Measurements from ENCODE around the gene ARSH. TPM values are rescaled to one million over a fixed set of nuclear protein-coding genes. Genes with fewer than 3 reads are reported as not detected.

Gene ARSH
- total and polyA plus RNA-seq, 9 of the 15 experiments (the other 6 are each of a cell fraction or from before 2014, with no cell fraction given) = not detected

DNA sequence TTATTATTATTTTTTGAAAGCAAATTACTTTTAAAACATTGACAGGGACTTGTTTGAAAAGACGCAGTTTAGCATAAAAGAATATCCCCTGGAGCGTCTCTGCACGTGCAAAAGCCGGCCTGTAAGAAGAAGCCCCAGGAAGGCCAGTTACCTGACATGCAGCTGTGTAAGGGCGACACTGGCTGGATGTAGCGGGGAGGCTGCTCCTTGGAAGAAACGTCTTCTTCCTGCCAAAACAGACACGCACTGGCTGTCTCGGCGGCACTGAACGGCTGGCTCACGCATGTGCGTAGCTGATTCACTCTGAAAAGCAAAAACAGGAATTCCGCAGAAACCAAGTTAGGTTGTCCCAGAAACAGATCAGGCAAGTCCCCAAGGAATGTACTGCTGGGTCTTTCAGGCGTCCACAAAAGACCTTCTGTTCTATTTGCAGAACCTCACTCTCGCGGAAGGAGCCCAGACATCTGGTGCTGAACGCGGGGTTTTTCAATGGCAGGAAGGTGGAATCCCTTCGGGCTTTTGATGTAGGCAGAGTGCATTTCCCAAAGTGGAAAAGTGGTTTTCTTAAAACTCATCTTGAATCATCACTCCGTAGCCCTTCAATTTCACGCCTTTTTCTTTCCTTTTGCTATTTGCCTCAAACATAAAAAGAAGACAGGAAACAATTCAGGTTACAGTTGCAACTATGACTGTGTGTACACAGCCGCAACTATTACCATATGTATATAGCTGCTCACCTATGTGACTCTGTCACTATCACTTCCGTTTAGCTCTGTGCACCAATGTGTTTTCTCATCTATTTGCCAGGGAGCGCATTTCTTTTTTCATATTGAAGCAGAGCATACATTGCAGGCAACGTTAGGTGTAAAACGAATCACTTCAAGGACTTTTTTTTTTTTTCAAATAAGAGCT, 38.1 kb upstream of the ARSH start:
- ChIA-PET POLR2A (no interaction called here), CTCF (ENCODE audit: low intra/inter-chr PET ratio) (no interaction called here)
- ATAC-seq (peak; percentile 87), DNase-seq (ENCODE audit: extremely low read depth in 1 of 4, low spot score in 3 of 4) (peak in 1 of 4 experiments; percentile 33), FAIRE-seq (no peak)
- no TSS peak for BruUV-seq (replicated peaks)
- in situ Hi-C loops (cut with MboI) = no loop called here
- no peak overlapping the region; a peak in 1 of 4 replicates for H3K9ac ChIP-seq (ENCODE audit: insufficient read depth in 1 of 2, low read depth in 2 of 2, low read length in 2 of 2)
- peak overlapping the region; percentile 72 for H2AFZ ChIP-seq (ENCODE audit: low read depth, low read length)
- no peaks in the 10 kb centered on the region for H3K9me3 ChIP-seq (replicated peaks; ENCODE audit: control insufficient read depth, insufficient read depth, low read depth, low read length)
- no peaks in the 10 kb centered on the region for H4K20me1 ChIP-seq (replicated peaks; ENCODE audit: control insufficient read depth, insufficient read depth, low read length)
- WGBS (ENCODE audit: insufficient coverage, low coverage, missing lambda C conversion rate) = 12% methylated on average over 26 of the region's 27 CpGs
- intact Hi-C loops (cut with micrococcal nuclease) = loop anchor here (5.0 kb wide), 1 partner anchor 96 kb away; no protein-coding TSS in a partner anchor
- no peaks in the 10 kb centered on the region for H3K9me1 ChIP-seq (ENCODE audit: control insufficient read depth, insufficient read depth, low read length)
- no peaks in the 10 kb centered on the region; a peak in 1 of 5 replicates for H3K4me1 ChIP-seq (replicated peaks in 1 of 2; ENCODE audit: control insufficient read depth in 2 of 2, insufficient read depth in 2 of 2, low read length in 2 of 2)
- H3K27ac ChIP-seq (ENCODE audit: extremely low read depth, low read depth, low read length) = no peak overlapping the region
- peaks cover 6 to 23% of the 10 kb centered on the region in 2 experiments; a peak in 3 of 5 replicates for H3K27me3 ChIP-seq (ENCODE audit: control insufficient read depth in 2 of 2, insufficient read depth in 2 of 2, low read length in 2 of 2)
- no peaks in the 10 kb centered on the region for H3K36me3 ChIP-seq (ENCODE audit: control insufficient read depth, insufficient read depth, low read length)
- H3K4me2 ChIP-seq (ENCODE audit: insufficient read depth, low read length) = peak overlapping the region; percentile 64
- no peak overlapping the region for H3K4me3 ChIP-seq
- H3K79me2 ChIP-seq (ENCODE audit: control insufficient read depth, insufficient read depth, low read length) = no peaks in the 10 kb centered on the region
- TF ChIP-seq ETV6 (IDR thresholded peaks at IDR 0.05; ENCODE audit: borderline replicate concordance in 1 of 2, low read depth in 2 of 2, low read length in 1 of 2) (no peak), ETV6 (CRISPR knock-in tag; IDR thresholded peaks at IDR 0.05; ENCODE audit: borderline replicate concordance) (no peak), CCAR2 (IDR thresholded peaks at IDR 0.05; ENCODE audit: low read depth, low read length) (no peak), NCOA4 (IDR thresholded peaks at IDR 0.05; ENCODE audit: partially characterized antibody) (no peak), ZNF175 (CRISPR knock-in tag; IDR thresholded peaks at IDR 0.05; ENCODE audit: low read depth) (no peak), TFAM (CRISPR knock-in tag; conservative IDR thresholded peaks at IDR 0.05) (no peak), SIN3A (IDR thresholded peaks at IDR 0.05; ENCODE audit: borderline replicate concordance in 2 of 2, control insufficient read depth in 1 of 2, low read depth in 2 of 2, low read length in 2 of 2) (no peak), JUN (IDR thresholded peaks at IDR 0.05; ENCODE audit: borderline replicate concordance, low read depth, low read length) (no peak), JUN (CRISPR knock-in tag; IDR thresholded peaks at IDR 0.05; ENCODE audit: borderline replicate concordance) (no peak), PRPF4 (IDR thresholded peaks at IDR 0.05; ENCODE audit: insufficient read depth, low read depth, low read length, poor library complexity, severe bottlenecking) (no peak), KAT8 (IDR thresholded peaks at IDR 0.05; ENCODE audit: low read depth) (no peak)
- TF ChIP-seq, protein P1, sequence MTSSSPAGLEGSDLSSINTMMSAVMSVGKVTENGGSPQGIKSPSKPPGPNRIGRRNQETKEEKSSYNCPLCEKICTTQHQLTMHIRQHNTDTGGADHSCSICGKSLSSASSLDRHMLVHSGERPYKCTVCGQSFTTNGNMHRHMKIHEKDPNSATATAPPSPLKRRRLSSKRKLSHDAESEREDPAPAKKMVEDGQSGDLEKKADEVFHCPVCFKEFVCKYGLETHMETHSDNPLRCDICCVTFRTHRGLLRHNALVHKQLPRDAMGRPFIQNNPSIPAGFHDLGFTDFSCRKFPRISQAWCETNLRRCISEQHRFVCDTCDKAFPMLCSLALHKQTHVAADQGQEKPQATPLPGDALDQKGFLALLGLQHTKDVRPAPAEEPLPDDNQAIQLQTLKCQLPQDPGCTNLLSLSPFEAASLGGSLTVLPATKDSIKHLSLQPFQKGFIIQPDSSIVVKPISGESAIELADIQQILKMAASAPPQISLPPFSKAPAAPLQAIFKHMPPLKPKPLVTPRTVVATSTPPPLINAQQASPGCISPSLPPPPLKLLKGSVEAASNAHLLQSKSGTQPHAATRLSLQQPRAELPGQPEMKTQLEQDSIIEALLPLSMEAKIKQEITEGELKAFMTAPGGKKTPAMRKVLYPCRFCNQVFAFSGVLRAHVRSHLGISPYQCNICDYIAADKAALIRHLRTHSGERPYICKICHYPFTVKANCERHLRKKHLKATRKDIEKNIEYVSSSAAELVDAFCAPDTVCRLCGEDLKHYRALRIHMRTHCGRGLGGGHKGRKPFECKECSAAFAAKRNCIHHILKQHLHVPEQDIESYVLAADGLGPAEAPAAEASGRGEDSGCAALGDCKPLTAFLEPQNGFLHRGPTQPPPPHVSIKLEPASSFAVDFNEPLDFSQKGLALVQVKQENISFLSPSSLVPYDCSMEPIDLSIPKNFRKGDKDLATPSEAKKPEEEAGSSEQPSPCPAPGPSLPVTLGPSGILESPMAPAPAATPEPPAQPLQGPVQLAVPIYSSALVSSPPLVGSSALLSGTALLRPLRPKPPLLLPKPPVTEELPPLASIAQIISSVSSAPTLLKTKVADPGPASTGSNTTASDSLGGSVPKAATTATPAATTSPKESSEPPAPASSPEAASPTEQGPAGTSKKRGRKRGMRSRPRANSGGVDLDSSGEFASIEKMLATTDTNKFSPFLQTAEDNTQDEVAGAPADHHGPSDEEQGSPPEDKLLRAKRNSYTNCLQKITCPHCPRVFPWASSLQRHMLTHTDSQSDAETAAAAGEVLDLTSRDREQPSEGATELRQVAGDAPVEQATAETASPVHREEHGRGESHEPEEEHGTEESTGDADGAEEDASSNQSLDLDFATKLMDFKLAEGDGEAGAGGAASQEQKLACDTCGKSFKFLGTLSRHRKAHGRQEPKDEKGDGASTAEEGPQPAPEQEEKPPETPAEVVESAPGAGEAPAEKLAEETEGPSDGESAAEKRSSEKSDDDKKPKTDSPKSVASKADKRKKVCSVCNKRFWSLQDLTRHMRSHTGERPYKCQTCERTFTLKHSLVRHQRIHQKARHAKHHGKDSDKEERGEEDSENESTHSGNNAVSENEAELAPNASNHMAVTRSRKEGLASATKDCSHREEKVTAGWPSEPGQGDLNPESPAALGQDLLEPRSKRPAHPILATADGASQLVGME (CRISPR knock-in tag; IDR thresholded peaks at IDR 0.05) = no peak
- TF ChIP-seq, protein P2, sequence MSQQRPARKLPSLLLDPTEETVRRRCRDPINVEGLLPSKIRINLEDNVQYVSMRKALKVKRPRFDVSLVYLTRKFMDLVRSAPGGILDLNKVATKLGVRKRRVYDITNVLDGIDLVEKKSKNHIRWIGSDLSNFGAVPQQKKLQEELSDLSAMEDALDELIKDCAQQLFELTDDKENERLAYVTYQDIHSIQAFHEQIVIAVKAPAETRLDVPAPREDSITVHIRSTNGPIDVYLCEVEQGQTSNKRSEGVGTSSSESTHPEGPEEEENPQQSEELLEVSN (IDR thresholded peaks at IDR 0.05; ENCODE audit: borderline replicate concordance in 1 of 2, extremely low read depth in 1 of 2, insufficient read depth in 1 of 2, insufficient read length in 1 of 2, low read depth in 1 of 2, low read length in 1 of 2, poor library complexity in 1 of 2, severe bottlenecking in 1 of 2) = peak in 1 of 2 experiments; percentile 16

All from K562 (cell line).